Panc1 (cell line): ENCODE data around the gene ZFHX3. TPM values are rescaled to one million over a fixed set of nuclear protein-coding genes. Genes with fewer than 3 reads are reported as not detected.
"Not testable (repeated sequence)": the region's sequence is repeated elsewhere in the genome, so short reads cannot be mapped to it uniquely, and the experiment has no call there.

Experiments used
- ATAC-seq: fragments of 200-7000 bp; cut with Tn5 transposase; 2 replicates; pipeline ENCODE4 v1.9.1; 2020; ENCODE audit warnings: mild to moderate bottlenecking, moderate library complexity
- BruUV-seq: library from RNA; stranded (reverse); fragments of 400-500 nt; replicated peaks from 2 replicates; lab custom pipeline; 2021; lab: Mats Ljungman, UMichigan
- CTCF ChIA-PET: fragments of 300-600 bp; sonication (Branson Sonifier 250); formaldehyde crosslinking; loops from one replicate; lab custom pipeline; 2022; ENCODE audit warnings: antibody characterized with exemption; lab: Charles Lee
- POLR2A ChIA-PET: fragments of 300-600 bp; sonication (Branson Sonifier 250); formaldehyde crosslinking; loops from one replicate; lab custom pipeline; 2022; ENCODE audit warnings: antibody characterized with exemption; lab: Charles Lee
- DNase-seq: peaks from one replicate; pipeline ENCODE4 v3.0.0-alpha.2; 2010; ENCODE audit warnings: low read depth, low spot score
- H3K27ac ChIP-seq: 2 replicates; pipeline ENCODE4 v1.5.1; 2011; ENCODE audit warnings: mild to moderate bottlenecking, low read length, inconsistent platforms
- H3K27me3 ChIP-seq: fragments of 200-500 bp; sonication (Bioruptor generic); 2 replicates; pipeline ENCODE4 v1.6.0; 2014; ENCODE audit warnings: low read length, inconsistent platforms; ENCODE audit not compliant: control insufficient read depth, insufficient read depth
- H3K36me3 ChIP-seq: fragments of 200-500 bp; sonication (Bioruptor generic); 2 replicates; pipeline ENCODE4 v1.5.1; 2014; ENCODE audit warnings: inconsistent platforms, mild to moderate bottlenecking, low read length, moderate library complexity; ENCODE audit not compliant: control insufficient read depth, insufficient read depth
- H3K4me1 ChIP-seq: 2 replicates; pipeline ENCODE4 v1.5.1; 2011; ENCODE audit warnings: inconsistent platforms, mild to moderate bottlenecking, low read length, moderate library complexity; ENCODE audit not compliant: control insufficient read depth, insufficient read depth
- H3K4me3 ChIP-seq, 2 experiments: 2 replicates each; pipeline ENCODE4 v1.5.1; 2011 to 2012; ENCODE audit warnings: low read depth in 2 of 2, low read length in 2 of 2, mild to moderate bottlenecking in 2 of 2, inconsistent platforms in 1 of 2, moderate library complexity in 1 of 2
- H3K9me3 ChIP-seq: fragments of 200-500 bp; sonication (Bioruptor generic); 2 replicates; pipeline ENCODE4 v1.5.1; 2014; ENCODE audit warnings: low read depth, mild to moderate bottlenecking, inconsistent platforms, low read length, moderate library complexity; ENCODE audit not compliant: control insufficient read depth, insufficient read depth
- POLR2AphosphoS5 ChIP-seq: IDR thresholded peaks from 2 replicates; pipeline ENCODE4 v1.6.1; 2012; ENCODE audit warnings: mild to moderate bottlenecking, low read depth, low read length, moderate library complexity
- SIN3A ChIP-seq: IDR thresholded peaks from 2 replicates; pipeline ENCODE4 v1.6.1; 2012; ENCODE audit warnings: low read depth, mild to moderate bottlenecking, low read length, moderate library complexity, borderline replicate concordance; ENCODE audit not compliant: insufficient read depth
- TCF7L2 ChIP-seq: IDR thresholded peaks from 2 replicates; pipeline ENCODE4 v1.6.1; 2011; ENCODE audit warnings: mild to moderate bottlenecking, low read depth, low read length, inconsistent platforms
- in situ Hi-C: cut with HindIII; loops from 2 replicates; pipeline ENCODE4 v1.10.0; 2016; ENCODE audit warnings: low sequenced_read_pairs, low pct_unique_long_range_greater_than_20kb
- intact Hi-C: fragments of 100-400 bp; cut with micrococcal nuclease; formaldehyde crosslinking; loops from one replicate; pipeline ENCODE4 v1.10.0; 2022; ENCODE audit not compliant: unreplicated experiment
- total RNA-seq: library from RNA; stranded (reverse); gene quantifications from one replicate; pipeline ENCODE4 v1.2.1, GENCODE V29; 2021; ENCODE audit not compliant: unreplicated experiment
- TF ChIP-seq, protein P1 (sequence below), 2 experiments: IDR thresholded peaks; 2 replicates each; pipeline ENCODE4 v1.6.1; 2011 to 2012; ENCODE audit warnings: low read depth in 2 of 2, control low read depth in 1 of 2, low read length in 1 of 2, mild to moderate bottlenecking in 1 of 2, moderate library complexity in 1 of 2; ENCODE audit not compliant: insufficient read depth in 1 of 2
- TF ChIP-seq, protein P2 (sequence below): fragments of 450-650 bp; IDR thresholded peaks from 2 replicates; pipeline ENCODE4 v1.5.1; 2017; ENCODE audit warnings: mild to moderate bottlenecking

Gene ZFHX3
- total RNA-seq, 1 experiment from 2014 or later: 7.1 TPM

DNA sequence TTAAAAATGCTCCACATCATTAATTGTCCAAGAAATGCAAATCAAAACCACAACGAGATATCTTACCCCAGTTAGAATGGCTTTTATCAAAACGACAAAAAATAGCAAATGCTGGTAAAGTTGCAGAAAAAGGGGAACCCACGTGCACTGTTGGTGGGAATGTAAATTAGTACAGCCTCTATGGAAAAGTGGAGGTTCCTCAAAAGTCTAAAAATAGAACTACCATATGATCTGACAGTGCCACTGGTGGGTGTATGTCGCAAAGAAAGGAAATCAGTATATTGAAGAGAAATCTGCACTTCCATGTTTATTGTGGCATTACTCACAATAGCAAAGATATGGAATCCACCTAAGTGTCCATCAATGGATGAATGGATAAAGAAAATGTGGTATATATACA is 38.2 kb upstream of the ZFHX3 start:
- no TSS peak for BruUV-seq
- DNase-seq (no peak), ATAC-seq (no peak)
- Histone ChIP-seq H3K27me3 (no peaks in the 10 kb centered on the region), H3K4me3 (no peak overlapping the region), H3K9me3 (no peaks in the 10 kb centered on the region), H3K27ac (no peak overlapping the region), H3K36me3 (no peaks in the 10 kb centered on the region), H3K4me1 (no peaks in the 10 kb centered on the region)
- TF ChIP-seq, protein P1, sequence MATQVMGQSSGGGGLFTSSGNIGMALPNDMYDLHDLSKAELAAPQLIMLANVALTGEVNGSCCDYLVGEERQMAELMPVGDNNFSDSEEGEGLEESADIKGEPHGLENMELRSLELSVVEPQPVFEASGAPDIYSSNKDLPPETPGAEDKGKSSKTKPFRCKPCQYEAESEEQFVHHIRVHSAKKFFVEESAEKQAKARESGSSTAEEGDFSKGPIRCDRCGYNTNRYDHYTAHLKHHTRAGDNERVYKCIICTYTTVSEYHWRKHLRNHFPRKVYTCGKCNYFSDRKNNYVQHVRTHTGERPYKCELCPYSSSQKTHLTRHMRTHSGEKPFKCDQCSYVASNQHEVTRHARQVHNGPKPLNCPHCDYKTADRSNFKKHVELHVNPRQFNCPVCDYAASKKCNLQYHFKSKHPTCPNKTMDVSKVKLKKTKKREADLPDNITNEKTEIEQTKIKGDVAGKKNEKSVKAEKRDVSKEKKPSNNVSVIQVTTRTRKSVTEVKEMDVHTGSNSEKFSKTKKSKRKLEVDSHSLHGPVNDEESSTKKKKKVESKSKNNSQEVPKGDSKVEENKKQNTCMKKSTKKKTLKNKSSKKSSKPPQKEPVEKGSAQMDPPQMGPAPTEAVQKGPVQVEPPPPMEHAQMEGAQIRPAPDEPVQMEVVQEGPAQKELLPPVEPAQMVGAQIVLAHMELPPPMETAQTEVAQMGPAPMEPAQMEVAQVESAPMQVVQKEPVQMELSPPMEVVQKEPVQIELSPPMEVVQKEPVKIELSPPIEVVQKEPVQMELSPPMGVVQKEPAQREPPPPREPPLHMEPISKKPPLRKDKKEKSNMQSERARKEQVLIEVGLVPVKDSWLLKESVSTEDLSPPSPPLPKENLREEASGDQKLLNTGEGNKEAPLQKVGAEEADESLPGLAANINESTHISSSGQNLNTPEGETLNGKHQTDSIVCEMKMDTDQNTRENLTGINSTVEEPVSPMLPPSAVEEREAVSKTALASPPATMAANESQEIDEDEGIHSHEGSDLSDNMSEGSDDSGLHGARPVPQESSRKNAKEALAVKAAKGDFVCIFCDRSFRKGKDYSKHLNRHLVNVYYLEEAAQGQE (IDR thresholded peaks at IDR 0.05; ENCODE audit: insufficient read depth in 1 of 2, low read depth in 2 of 2, low read length in 1 of 2): no peak
- TF ChIP-seq POLR2AphosphoS5 (no peak), SIN3A (no peak), TCF7L2 (no peak)
- TF ChIP-seq, protein P2, sequence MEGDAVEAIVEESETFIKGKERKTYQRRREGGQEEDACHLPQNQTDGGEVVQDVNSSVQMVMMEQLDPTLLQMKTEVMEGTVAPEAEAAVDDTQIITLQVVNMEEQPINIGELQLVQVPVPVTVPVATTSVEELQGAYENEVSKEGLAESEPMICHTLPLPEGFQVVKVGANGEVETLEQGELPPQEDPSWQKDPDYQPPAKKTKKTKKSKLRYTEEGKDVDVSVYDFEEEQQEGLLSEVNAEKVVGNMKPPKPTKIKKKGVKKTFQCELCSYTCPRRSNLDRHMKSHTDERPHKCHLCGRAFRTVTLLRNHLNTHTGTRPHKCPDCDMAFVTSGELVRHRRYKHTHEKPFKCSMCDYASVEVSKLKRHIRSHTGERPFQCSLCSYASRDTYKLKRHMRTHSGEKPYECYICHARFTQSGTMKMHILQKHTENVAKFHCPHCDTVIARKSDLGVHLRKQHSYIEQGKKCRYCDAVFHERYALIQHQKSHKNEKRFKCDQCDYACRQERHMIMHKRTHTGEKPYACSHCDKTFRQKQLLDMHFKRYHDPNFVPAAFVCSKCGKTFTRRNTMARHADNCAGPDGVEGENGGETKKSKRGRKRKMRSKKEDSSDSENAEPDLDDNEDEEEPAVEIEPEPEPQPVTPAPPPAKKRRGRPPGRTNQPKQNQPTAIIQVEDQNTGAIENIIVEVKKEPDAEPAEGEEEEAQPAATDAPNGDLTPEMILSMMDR: no peak
- POLR2A ChIA-PET: interaction anchor here (0.6 kb wide), 1 partner anchor 1035 kb away, joined by 3 read pairs; no protein-coding TSS in a partner anchor
- intact Hi-C loops: no loop called here
- CTCF ChIA-PET: no interaction called here
- in situ Hi-C loops: no loop called here

DNA sequence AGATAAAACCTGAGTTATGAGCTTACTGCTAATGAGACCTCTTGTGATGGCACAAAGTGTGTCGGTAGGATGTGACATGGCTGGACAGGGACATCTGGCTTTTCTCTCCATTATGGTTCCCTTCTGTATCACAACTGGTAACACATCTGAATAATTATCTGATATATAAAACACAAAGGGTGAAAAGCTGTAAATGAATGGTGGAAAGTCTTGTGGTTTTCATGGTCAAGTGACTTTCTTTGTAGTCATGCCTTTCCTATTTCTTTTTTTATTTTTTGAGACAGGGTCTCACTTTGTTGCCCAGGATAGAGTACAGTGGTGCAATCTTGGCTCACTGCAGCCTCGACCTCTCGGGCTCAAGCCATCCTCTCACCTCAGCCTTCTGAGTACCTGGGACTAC is 35.3 kb upstream of the ZFHX3 start:
- H3K4me3 ChIP-seq: no peak overlapping the region
- DNase-seq: no peak
- POLR2A ChIA-PET: no interaction called here
- H3K4me1 ChIP-seq: no peaks in the 10 kb centered on the region
- TF ChIP-seq, protein P1 (IDR thresholded peaks at IDR 0.05; ENCODE audit: insufficient read depth in 1 of 2, low read depth in 2 of 2, low read length in 1 of 2): no peak
- TF ChIP-seq POLR2AphosphoS5: no peak
- intact Hi-C loops (no loop called here), in situ Hi-C loops (no loop called here)
- BruUV-seq: no TSS peak
- no peak for ATAC-seq
- no peaks in the 10 kb centered on the region for H3K27me3 ChIP-seq
- H3K36me3 ChIP-seq: no peaks in the 10 kb centered on the region
- H3K9me3 ChIP-seq: no peaks in the 10 kb centered on the region
- CTCF ChIA-PET: interaction anchor here (0.5 kb wide), 1 partner anchor 19 kb away, joined by 5 read pairs; no protein-coding TSS in a partner anchor
- no peak overlapping the region for H3K27ac ChIP-seq

DNA sequence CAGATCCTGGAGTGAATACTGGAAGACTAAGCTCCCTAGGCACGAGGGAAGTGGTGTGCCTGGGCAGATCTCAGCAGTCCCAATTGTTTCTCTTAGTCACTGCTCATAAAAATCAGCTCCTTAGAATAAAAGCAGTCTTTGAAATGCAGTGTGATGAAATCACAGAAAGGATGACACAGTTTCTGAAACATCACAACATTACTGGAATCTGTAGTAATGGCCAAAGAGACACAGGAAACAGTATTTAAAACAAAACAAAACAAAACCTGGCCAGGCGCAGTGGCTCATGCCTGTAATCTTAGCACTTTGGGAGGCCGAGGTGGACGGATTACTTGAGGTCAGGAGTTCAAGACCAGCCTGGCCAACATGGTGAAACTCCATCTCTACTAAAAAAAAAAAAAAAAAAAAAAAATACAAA is 34.7 kb upstream of the ZFHX3 start:
- H3K4me1 ChIP-seq, H3K4me3 ChIP-seq, H3K27me3 ChIP-seq, intact Hi-C loops, in situ Hi-C loops, BruUV-seq, H3K36me3 ChIP-seq, POLR2A ChIA-PET, H3K27ac ChIP-seq, H3K9me3 ChIP-seq: not testable (repeated sequence)
- CTCF ChIA-PET: interaction anchor here (0.5 kb wide), 1 partner anchor 18 kb away, joined by 5 read pairs; no protein-coding TSS in a partner anchor
- peak; percentile 79 for DNase-seq
- peak; percentile 26; the same call in 1 of the 2 replicates for ATAC-seq
